K562 (cell line): ENCODE results near the gene CFAP58. TPM values are rescaled to one million over a fixed set of nuclear protein-coding genes. Genes with fewer than 3 reads are reported as not detected.

ENCODE experiments used
- KDM5B ChIP-seq: fragments of 200-600 bp; sonication (generic); IDR thresholded peaks from 2 replicates; pipeline ENCODE4 v1.6.1; 2012; ENCODE audit warnings: low read depth, mild to moderate bottlenecking, moderate library complexity, low read length, control low read depth, inconsistent platforms; ENCODE audit not compliant: insufficient replicate concordance
- NR1H2 ChIP-seq: sonication (generic); formaldehyde crosslinking; IDR thresholded peaks from 2 replicates; pipeline ENCODE4 v1.4.0; 2020; ENCODE audit warnings: mild to moderate bottlenecking, missing genetic modification reagents
- PCBP1 ChIP-seq: fragments of 200-400 bp; formaldehyde crosslinking; IDR thresholded peaks from 2 replicates; pipeline ENCODE4 v1.6.1; 2018; ENCODE audit warnings: mild to moderate bottlenecking, low read depth, low read length; ENCODE audit not compliant: poor library complexity, severe bottlenecking
- RNF2 ChIP-seq: sonication (generic); IDR thresholded peaks from 2 replicates; pipeline ENCODE4 v1.6.1; 2016
- ZNF12 ChIP-seq: sonication (generic); formaldehyde crosslinking; IDR thresholded peaks from 2 replicates; pipeline ENCODE4 v1.4.0; 2020; ENCODE audit warnings: mild to moderate bottlenecking, missing genetic modification reagents
- ZNF253 ChIP-seq: fragments of 250-450 bp; sonication (Bioruptor Pico); conservative IDR thresholded peaks from 2 replicates; pipeline ENCODE4 v1.6.1; 2021; ENCODE audit warnings: mild to moderate bottlenecking
- ZNF263 ChIP-seq: sonication (generic); formaldehyde crosslinking; IDR thresholded peaks from 2 replicates; pipeline ENCODE4 v1.8.0; 2022; ENCODE audit warnings: mild to moderate bottlenecking, missing genetic modification reagents, borderline replicate concordance
- ZSCAN32 ChIP-seq: fragments of 450-650 bp; formaldehyde crosslinking; IDR thresholded peaks from 2 replicates; pipeline ENCODE4 v1.4.0; 2020; ENCODE audit warnings: mild to moderate bottlenecking, moderate library complexity
- polyA plus RNA-seq, 8 experiments: library from polyadenylated mRNA; depleted of rRNA in 4 of 8; stranded (reverse) in 5 of 8; unstranded in 3 of 8; fragments of >200 nt; fragmentation: Nextera tagmentation in 2 of 8; fragmentation: Illumina TruSeq in 1 of 8; extraction: Ambion mirVana in 2 of 8; extraction: Trizol in 1 of 8; gene quantifications; 2 replicates each; pipeline versions ENCODE4 v1.2.1 to v1.2.3, GENCODE V29; 2011 to 2014; ENCODE audit warnings: inconsistent platforms in 1 of 8, missing spikeins in 1 of 8
- total RNA-seq, 7 experiments: library from RNA; depleted of rRNA in 6 of 7; stranded (reverse); fragments of >200 nt in 6 of 7; fragmentation: Illumina TruSeq in 2 of 7; extraction: Trizol in 2 of 7; gene quantifications; 2 replicates each; pipeline versions ENCODE4 v1.2.1 to v1.2.3, GENCODE V29; 2011 to 2021; ENCODE audit warnings: low replicate concordance in 1 of 7
- TF ChIP-seq, protein P1 (sequence below), 2 experiments: fragments of 450-650 bp; formaldehyde crosslinking in 1 of 2; IDR thresholded peaks; 2 replicates each; pipeline versions ENCODE4 v1.4.0 to v1.6.1; 2014 to 2020; ENCODE audit warnings: mild to moderate bottlenecking in 2 of 2, borderline replicate concordance in 1 of 2, low read depth in 1 of 2

Gene CFAP58
- total and polyA plus RNA-seq, 9 of the 15 experiments (the other 6 are each of a cell fraction or from before 2014, with no cell fraction given), result 0.08 to 2.0 (median 0.71) TPM

DNA sequence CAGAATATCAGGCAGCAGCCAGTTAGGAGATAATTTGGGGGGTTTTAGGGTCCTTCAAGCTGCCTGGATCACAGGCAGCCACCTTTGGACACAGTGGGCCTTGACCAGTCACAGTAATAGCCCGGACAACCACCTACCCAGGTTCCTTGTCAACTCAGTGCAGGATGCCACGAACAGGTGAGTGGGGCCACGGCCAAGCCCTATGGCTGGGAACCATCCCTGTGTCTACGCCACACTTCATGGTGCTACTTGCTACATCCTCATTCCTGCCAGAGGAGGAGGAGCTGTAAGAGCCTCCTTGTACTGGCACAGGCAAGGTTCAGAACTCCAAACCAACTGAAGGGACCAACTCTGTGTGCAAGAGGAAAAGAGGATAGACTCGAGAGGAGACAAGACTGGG, 35.3 kb upstream of the CFAP58 start (continued):
- TF ChIP-seq, protein P1, sequence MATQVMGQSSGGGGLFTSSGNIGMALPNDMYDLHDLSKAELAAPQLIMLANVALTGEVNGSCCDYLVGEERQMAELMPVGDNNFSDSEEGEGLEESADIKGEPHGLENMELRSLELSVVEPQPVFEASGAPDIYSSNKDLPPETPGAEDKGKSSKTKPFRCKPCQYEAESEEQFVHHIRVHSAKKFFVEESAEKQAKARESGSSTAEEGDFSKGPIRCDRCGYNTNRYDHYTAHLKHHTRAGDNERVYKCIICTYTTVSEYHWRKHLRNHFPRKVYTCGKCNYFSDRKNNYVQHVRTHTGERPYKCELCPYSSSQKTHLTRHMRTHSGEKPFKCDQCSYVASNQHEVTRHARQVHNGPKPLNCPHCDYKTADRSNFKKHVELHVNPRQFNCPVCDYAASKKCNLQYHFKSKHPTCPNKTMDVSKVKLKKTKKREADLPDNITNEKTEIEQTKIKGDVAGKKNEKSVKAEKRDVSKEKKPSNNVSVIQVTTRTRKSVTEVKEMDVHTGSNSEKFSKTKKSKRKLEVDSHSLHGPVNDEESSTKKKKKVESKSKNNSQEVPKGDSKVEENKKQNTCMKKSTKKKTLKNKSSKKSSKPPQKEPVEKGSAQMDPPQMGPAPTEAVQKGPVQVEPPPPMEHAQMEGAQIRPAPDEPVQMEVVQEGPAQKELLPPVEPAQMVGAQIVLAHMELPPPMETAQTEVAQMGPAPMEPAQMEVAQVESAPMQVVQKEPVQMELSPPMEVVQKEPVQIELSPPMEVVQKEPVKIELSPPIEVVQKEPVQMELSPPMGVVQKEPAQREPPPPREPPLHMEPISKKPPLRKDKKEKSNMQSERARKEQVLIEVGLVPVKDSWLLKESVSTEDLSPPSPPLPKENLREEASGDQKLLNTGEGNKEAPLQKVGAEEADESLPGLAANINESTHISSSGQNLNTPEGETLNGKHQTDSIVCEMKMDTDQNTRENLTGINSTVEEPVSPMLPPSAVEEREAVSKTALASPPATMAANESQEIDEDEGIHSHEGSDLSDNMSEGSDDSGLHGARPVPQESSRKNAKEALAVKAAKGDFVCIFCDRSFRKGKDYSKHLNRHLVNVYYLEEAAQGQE (IDR thresholded peaks at IDR 0.05; ENCODE audit: borderline replicate concordance), result no peak
- TF ChIP-seq, protein P1 (CRISPR knock-in tag; IDR thresholded peaks at IDR 0.05; ENCODE audit: low read depth), result no peak
- no peak for TF ChIP-seq ZSCAN32 (CRISPR knock-in tag)
- no peak for TF ChIP-seq RNF2
- no peak for TF ChIP-seq ZNF253
- no peak for TF ChIP-seq PCBP1
- no peak for TF ChIP-seq ZNF263 (CRISPR knock-in tag)
- no peak for TF ChIP-seq NR1H2 (CRISPR knock-in tag)
- no peak for TF ChIP-seq ZNF12 (CRISPR knock-in tag)
- TF ChIP-seq KDM5B, result no peak
